ENCODE results near the gene VSTM2B. TPM values are rescaled to one million over a fixed set of nuclear protein-coding genes. Genes with fewer than 3 reads are reported as not detected.

Gene VSTM2B
- total and polyA plus RNA-seq, 2 experiments from 2014 or later = 0.47 to 1.1 TPM

DNA sequence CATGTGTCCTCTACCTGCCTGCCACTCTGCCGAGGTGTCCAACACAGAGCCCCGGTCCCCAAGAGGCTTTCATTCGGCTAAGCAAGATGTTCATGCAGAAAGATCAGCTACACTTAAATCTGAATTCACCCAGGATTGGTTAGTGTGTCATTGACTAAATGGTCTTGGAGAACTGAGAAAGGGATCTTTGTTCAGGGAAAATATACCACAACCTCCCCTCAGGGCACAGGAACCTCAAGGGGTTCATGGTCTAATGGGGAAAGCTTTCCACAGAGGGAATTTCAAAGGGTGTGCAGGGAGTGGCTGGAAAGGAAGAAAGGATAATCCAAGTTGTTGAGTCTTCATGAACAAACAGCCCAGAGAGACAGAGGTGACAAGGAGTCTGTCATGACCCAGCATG, 65.9 kb downstream of the VSTM2B start:
- Histone ChIP-seq H4K20me1 (ENCODE audit: insufficient read depth, poor library complexity, severe bottlenecking) (no peaks in the 10 kb centered on the region), H3K4me2 (no peak overlapping the region), H3K9me2 (replicated peaks; ENCODE audit: insufficient read depth) (no peaks in the 10 kb centered on the region), H3K9me3 (ENCODE audit: low read depth) (no peaks in the 10 kb centered on the region), H3K27me3 (peaks cover 35% of the 10 kb centered on the region), H3K36me3 (replicated peaks; ENCODE audit: insufficient read depth, low read depth) (no peaks in the 10 kb centered on the region), H2AFZ (no peak overlapping the region), H3K4me3 (no peak overlapping the region), H3K79me2 (no peaks in the 10 kb centered on the region), H3K4me1 (ENCODE audit: insufficient read depth) (no peaks in the 10 kb centered on the region), H3K27ac (no peak overlapping the region)
- no peak for TF ChIP-seq EZH2 (IDR thresholded peaks at IDR 0.05; ENCODE audit: borderline replicate concordance)
- TF ChIP-seq EZH2phosphoT487 (IDR thresholded peaks at IDR 0.05; ENCODE audit: low read depth, severe bottlenecking, unreplicated experiment) = no peak
- TF ChIP-seq, protein P1, sequence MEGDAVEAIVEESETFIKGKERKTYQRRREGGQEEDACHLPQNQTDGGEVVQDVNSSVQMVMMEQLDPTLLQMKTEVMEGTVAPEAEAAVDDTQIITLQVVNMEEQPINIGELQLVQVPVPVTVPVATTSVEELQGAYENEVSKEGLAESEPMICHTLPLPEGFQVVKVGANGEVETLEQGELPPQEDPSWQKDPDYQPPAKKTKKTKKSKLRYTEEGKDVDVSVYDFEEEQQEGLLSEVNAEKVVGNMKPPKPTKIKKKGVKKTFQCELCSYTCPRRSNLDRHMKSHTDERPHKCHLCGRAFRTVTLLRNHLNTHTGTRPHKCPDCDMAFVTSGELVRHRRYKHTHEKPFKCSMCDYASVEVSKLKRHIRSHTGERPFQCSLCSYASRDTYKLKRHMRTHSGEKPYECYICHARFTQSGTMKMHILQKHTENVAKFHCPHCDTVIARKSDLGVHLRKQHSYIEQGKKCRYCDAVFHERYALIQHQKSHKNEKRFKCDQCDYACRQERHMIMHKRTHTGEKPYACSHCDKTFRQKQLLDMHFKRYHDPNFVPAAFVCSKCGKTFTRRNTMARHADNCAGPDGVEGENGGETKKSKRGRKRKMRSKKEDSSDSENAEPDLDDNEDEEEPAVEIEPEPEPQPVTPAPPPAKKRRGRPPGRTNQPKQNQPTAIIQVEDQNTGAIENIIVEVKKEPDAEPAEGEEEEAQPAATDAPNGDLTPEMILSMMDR (IDR thresholded peaks at IDR 0.05; ENCODE audit: poor library complexity) = no peak
- 82% methylated on average over 3 of the region's 3 CpGs for WGBS (ENCODE audit: low lambda C conversion rate, missing lambda C conversion rate)
- no peak for DNase-seq (ENCODE audit: low spot score)

DNA sequence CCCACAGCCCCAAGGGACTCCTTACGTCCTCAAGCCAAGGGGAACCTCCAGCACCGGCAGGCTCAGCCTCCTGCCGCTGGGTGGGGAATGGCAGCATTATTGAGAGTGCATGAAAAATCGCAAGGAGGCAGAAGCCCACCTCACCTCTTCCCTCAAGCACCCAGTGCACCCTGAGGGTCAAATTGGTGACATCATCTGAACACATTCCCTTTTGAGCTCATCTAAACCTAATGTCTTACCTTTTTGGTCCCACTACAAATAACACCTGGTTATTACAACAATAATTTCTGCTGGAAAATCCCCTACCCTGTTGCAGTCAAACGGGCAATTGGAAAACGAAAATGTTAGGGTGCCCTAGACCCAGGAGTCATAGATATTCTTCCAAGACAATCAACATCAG, 68.1 kb downstream of the VSTM2B start:
- Histone ChIP-seq H3K4me1 (ENCODE audit: insufficient read depth) (no peaks in the 10 kb centered on the region), H3K36me3 (replicated peaks; ENCODE audit: insufficient read depth, low read depth) (no peaks in the 10 kb centered on the region), H3K9me3 (ENCODE audit: low read depth) (no peaks in the 10 kb centered on the region), H3K27me3 (peaks cover 36% of the 10 kb centered on the region), H3K4me3 (no peak overlapping the region), H3K27ac (no peak overlapping the region), H2AFZ (no peak overlapping the region), H3K9me2 (replicated peaks; ENCODE audit: insufficient read depth) (no peaks in the 10 kb centered on the region), H3K79me2 (no peaks in the 10 kb centered on the region), H4K20me1 (ENCODE audit: insufficient read depth, poor library complexity, severe bottlenecking) (no peaks in the 10 kb centered on the region), H3K4me2 (no peak overlapping the region)
- no peak for DNase-seq (ENCODE audit: low spot score)
- WGBS (ENCODE audit: low lambda C conversion rate, missing lambda C conversion rate) = 77% methylated on average over 6 of the region's 6 CpGs
- TF ChIP-seq EZH2 (IDR thresholded peaks at IDR 0.05; ENCODE audit: borderline replicate concordance) (no peak), EZH2phosphoT487 (IDR thresholded peaks at IDR 0.05; ENCODE audit: low read depth, severe bottlenecking, unreplicated experiment) (no peak)
- TF ChIP-seq, protein P1 (IDR thresholded peaks at IDR 0.05; ENCODE audit: poor library complexity) = no peak

DNA sequence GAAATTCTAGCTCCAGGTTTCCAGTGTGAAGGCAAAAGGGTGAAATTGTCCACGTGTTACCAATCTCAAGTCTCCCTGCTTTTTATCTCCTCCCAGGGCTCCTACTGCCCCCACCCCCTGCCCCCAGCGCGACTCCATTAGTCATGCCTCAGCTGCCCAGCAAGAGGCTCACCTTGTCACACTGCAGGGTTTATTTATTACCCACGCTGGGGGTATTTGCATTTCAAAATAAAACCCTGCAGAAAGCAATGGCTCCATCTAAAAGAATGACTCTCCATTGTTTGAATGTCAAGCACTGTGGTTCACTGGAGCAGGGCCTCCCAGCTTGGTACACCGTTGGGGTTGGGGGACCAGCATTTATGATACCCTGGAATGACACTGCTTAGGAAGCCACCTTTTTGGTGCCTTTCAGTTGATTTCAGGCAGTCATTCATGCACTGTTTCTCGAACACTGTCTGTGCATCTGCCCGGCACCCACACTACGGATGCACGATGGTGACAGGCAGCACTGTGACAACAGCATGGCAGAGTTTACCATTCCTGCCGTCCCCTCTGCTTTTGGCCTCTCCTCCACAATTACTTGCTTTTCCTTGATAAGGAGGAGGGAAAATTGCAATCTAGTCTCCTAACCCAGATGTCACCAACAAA, 70.4 kb downstream of the VSTM2B start:
- no peak for TF ChIP-seq EZH2phosphoT487 (IDR thresholded peaks at IDR 0.05; ENCODE audit: low read depth, severe bottlenecking, unreplicated experiment)
- no peak for TF ChIP-seq EZH2 (IDR thresholded peaks at IDR 0.05; ENCODE audit: borderline replicate concordance)
- TF ChIP-seq, protein P1 (IDR thresholded peaks at IDR 0.05; ENCODE audit: poor library complexity) = no peak
- no peaks in the 10 kb centered on the region for H3K79me2 ChIP-seq
- H3K27ac ChIP-seq = no peak overlapping the region
- no peaks in the 10 kb centered on the region for H3K9me2 ChIP-seq (replicated peaks; ENCODE audit: insufficient read depth)
- WGBS (ENCODE audit: low lambda C conversion rate, missing lambda C conversion rate) = 38% methylated on average over 10 of the region's 10 CpGs
- no peak overlapping the region for H3K4me2 ChIP-seq
- H2AFZ ChIP-seq = no peak overlapping the region
- H4K20me1 ChIP-seq (ENCODE audit: insufficient read depth, poor library complexity, severe bottlenecking) = no peaks in the 10 kb centered on the region
- H3K4me1 ChIP-seq (ENCODE audit: insufficient read depth) = no peaks in the 10 kb centered on the region
- no peak for DNase-seq (ENCODE audit: low spot score)
- no peaks in the 10 kb centered on the region for H3K9me3 ChIP-seq (ENCODE audit: low read depth)
- no peak overlapping the region for H3K4me3 ChIP-seq
- H3K27me3 ChIP-seq = peaks cover 27% of the 10 kb centered on the region
- no peaks in the 10 kb centered on the region for H3K36me3 ChIP-seq (replicated peaks; ENCODE audit: insufficient read depth, low read depth)
